Measurements from ENCODE around the gene SAP130. TPM values are rescaled to one million over a fixed set of nuclear protein-coding genes. Genes with fewer than 3 reads are reported as not detected.

Gene SAP130
- total RNA-seq, 6 experiments from 2014 or later, result 20.3 to 25.3 (median 22.4) TPM

GRCh38 chr2:127993659-127994058 is 34.2 kb downstream of the SAP130 start:
- Mint-ChIP-seq H3K27ac (no peak overlapping the region), H3K4me3 (no peak overlapping the region), H3K9me3 (no peaks in the 10 kb centered on the region), H3K36me3 (ENCODE audit: low read depth) (peaks cover 12% of the 10 kb centered on the region), H3K4me1 (ENCODE audit: low read depth) (no peaks in the 10 kb centered on the region), H3K27me3 (ENCODE audit: insufficient read depth) (peaks cover 1% of the 10 kb centered on the region; the same call in 1 of the 2 replicates)
- DNase-seq, result no peak
- no peak for TF ChIP-seq CTCF (IDR thresholded peaks at IDR 0.05)

- H3K27me3 Mint-ChIP-seq (ENCODE audit: insufficient read depth), result peaks cover 1% of the 10 kb centered on the region; the same call in 1 of the 2 replicates
- no peak for DNase-seq
- no peak for TF ChIP-seq CTCF (IDR thresholded peaks at IDR 0.05)
- H3K4me1 Mint-ChIP-seq (ENCODE audit: low read depth), result no peaks in the 10 kb centered on the region
- H3K36me3 Mint-ChIP-seq (ENCODE audit: low read depth), result peaks cover 12% of the 10 kb centered on the region
- no peak overlapping the region for H3K27ac Mint-ChIP-seq
- no peak overlapping the region for H3K4me3 Mint-ChIP-seq
- no peaks in the 10 kb centered on the region for H3K9me3 Mint-ChIP-seq
Observed at GRCh38 chr2:127991742-127992141, 36.1 kb downstream of the SAP130 start.

GRCh38 chr2:127986548-127987079 is 41.2 kb downstream of the SAP130 start:
- H3K27ac Mint-ChIP-seq, result no peak overlapping the region
- peaks cover 46% of the 10 kb centered on the region for H3K36me3 Mint-ChIP-seq (ENCODE audit: low read depth)
- no peak for DNase-seq
- peaks cover 11% of the 10 kb centered on the region for H3K4me1 Mint-ChIP-seq (ENCODE audit: low read depth)
- H3K27me3 Mint-ChIP-seq (ENCODE audit: insufficient read depth), result peaks cover 1% of the 10 kb centered on the region; the same call in 1 of the 2 replicates
- H3K9me3 Mint-ChIP-seq, result no peaks in the 10 kb centered on the region
- TF ChIP-seq CTCF (IDR thresholded peaks at IDR 0.05), result no peak
- H3K4me3 Mint-ChIP-seq, result no peak overlapping the region

- no peak overlapping the region for H3K4me3 Mint-ChIP-seq
Observed at GRCh38 chr2:127985735-127986134, 42.1 kb downstream of the SAP130 start.

GRCh38 chr2:127985026-127985734 is 42.7 kb downstream of the SAP130 start:
- peaks cover 11% of the 10 kb centered on the region for H3K4me1 Mint-ChIP-seq (ENCODE audit: low read depth)
- no peak overlapping the region for H3K27ac Mint-ChIP-seq
- H3K9me3 Mint-ChIP-seq, result no peaks in the 10 kb centered on the region
- no peak for TF ChIP-seq CTCF (IDR thresholded peaks at IDR 0.05)
- H3K4me3 Mint-ChIP-seq, result no peak overlapping the region
- peaks cover 46% of the 10 kb centered on the region for H3K36me3 Mint-ChIP-seq (ENCODE audit: low read depth)
- no peaks in the 10 kb centered on the region for H3K27me3 Mint-ChIP-seq (ENCODE audit: insufficient read depth)
- DNase-seq, result no peak

More at GRCh38 chr2:127985735-127986134, 42.1 kb downstream of the SAP130 start:
- TF ChIP-seq CTCF (IDR thresholded peaks at IDR 0.05), result no peak
- H3K36me3 Mint-ChIP-seq (ENCODE audit: low read depth), result peaks cover 46% of the 10 kb centered on the region
- no peaks in the 10 kb centered on the region for H3K9me3 Mint-ChIP-seq
- peaks cover 11% of the 10 kb centered on the region for H3K4me1 Mint-ChIP-seq (ENCODE audit: low read depth)
- no peak for DNase-seq
- H3K27ac Mint-ChIP-seq, result no peak overlapping the region
- H3K27me3 Mint-ChIP-seq (ENCODE audit: insufficient read depth), result no peaks in the 10 kb centered on the region

Data from HFFc6 (cell line).